ENCODE results near the gene FYB1. TPM values are rescaled to one million over a fixed set of nuclear protein-coding genes. Genes with fewer than 3 reads are reported as not detected.

The FYB1 gene
- total and polyA plus RNA-seq, 2 of the 4 experiments (the other 2 are of a cell fraction): not detected

DNA sequence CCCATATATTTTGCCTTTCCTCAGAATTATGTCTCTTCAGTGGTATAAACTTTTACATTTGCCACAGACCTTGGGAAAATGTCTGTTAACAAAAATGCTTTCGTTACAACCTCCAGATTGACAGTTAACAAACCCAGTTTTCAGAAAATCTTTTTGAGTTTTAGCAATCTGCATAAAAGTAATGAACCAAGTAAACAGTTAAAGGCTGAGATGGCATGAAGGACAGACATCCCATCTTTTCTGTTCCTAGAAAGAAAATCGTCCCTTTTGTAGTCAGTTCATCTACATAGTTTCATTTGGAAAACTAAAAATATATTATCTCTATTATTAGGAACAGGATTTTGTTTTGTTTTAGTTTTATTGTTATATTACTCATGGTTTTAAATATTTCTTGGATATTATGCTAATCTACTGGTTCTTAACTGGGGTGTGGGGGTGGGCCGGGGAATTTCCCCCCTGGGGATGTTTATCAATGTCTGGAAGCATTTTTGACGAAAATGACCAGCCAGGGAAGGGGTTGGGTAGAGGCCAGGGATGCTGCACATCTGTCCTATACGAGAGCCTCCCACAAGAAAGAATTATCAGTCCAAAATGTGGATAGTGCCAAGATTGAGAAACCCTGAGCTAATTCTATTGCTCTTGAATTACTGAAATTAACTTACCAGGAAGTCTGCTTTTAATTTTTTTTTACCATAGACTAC is 11.9 kb downstream of the FYB1 start:
- Histone ChIP-seq H3K9me3 (ENCODE audit: control insufficient read depth, insufficient read depth, low read length) (no peaks in the 10 kb centered on the region), H3K9me1 (ENCODE audit: insufficient read depth, low read length) (no peaks in the 10 kb centered on the region), H2AK5ac (ENCODE audit: low read depth, low read length) (no peak overlapping the region), H3K14ac (replicated peaks; ENCODE audit: low read depth, low read length) (no peak overlapping the region), H4K91ac (ENCODE audit: insufficient read depth, low read depth, low read length) (no peak overlapping the region), H2BK5ac (ENCODE audit: low read depth, low read length, poor library complexity, severe bottlenecking) (no peak overlapping the region), H4K5ac (ENCODE audit: low read depth, low read length) (no peak overlapping the region), H2BK120ac (ENCODE audit: low read depth, low read length) (no peak overlapping the region), H2AK9ac (replicated peaks; ENCODE audit: low read depth, low read length, poor library complexity) (no peak overlapping the region), H4K8ac (ENCODE audit: low read depth in 2 of 2, low read length in 2 of 2) (no peak overlapping the region), H3K36me3 (ENCODE audit: control insufficient read depth, insufficient read depth, low read length) (no peaks in the 10 kb centered on the region), H2AFZ (replicated peaks; ENCODE audit: low read length, poor library complexity) (no peak overlapping the region), H3K56ac (ENCODE audit: extremely low read depth, insufficient read depth, low read length) (no peak overlapping the region), H3K4me3 (ENCODE audit: insufficient read depth, low read depth, low read length) (no peak overlapping the region), H3K27me3 (ENCODE audit: control insufficient read depth, insufficient read depth, low read length) (peaks cover 6% of the 10 kb centered on the region), H2BK20ac (ENCODE audit: low read depth, low read length) (no peak overlapping the region), H3K4me2 (ENCODE audit: low read depth, low read length) (no peak overlapping the region), H3K18ac (ENCODE audit: low read depth, low read length) (no peak overlapping the region), H3K4ac (ENCODE audit: low read depth, low read length) (no peak overlapping the region), H3K79me1 (ENCODE audit: low read depth in 1 of 2, low read length in 2 of 2) (no peaks in the 10 kb centered on the region), H3K9ac (ENCODE audit: low read depth, low read length) (no peak overlapping the region), H3K23ac (ENCODE audit: low read depth, low read length) (no peak overlapping the region), H3K4me1 (ENCODE audit: control insufficient read depth, insufficient read depth, low read length) (no peaks in the 10 kb centered on the region), H4K20me1 (ENCODE audit: insufficient read depth, low read length) (no peaks in the 10 kb centered on the region), H3K27ac (ENCODE audit: insufficient read depth, low read length) (no peak overlapping the region), H2BK15ac (ENCODE audit: low read depth, low read length) (no peak overlapping the region)
- intact Hi-C loops (cut with micrococcal nuclease): no loop called here
- dilution Hi-C loops (cut with HindIII; ENCODE audit: low sequenced_read_pairs, unreplicated experiment): no loop called here
- CTCF ChIA-PET: no interaction called here
- WGBS, 2 experiments (ENCODE audit: extremely low coverage in 2 of 2, insufficient read length in 1 of 2): no CpG with 5 or more reads among the region's 5 CpGs
- in situ Hi-C loops (cut with MboI; ENCODE audit: low sequenced_read_pairs): loop anchor here (25.0 kb wide), 1 partner anchor 355 kb away; no protein-coding TSS in a partner anchor
- no peak for DNase-seq
- ATAC-seq (ENCODE audit: low read depth): no peak
- TF ChIP-seq MXI1 (IDR thresholded peaks at IDR 0.05; ENCODE audit: borderline replicate concordance, low read depth, low read length): no peak
- no peak for TF ChIP-seq NFE2L2 (IDR thresholded peaks at IDR 0.05; ENCODE audit: low read depth, low read length)
- TF ChIP-seq MAZ (IDR thresholded peaks at IDR 0.05; ENCODE audit: borderline replicate concordance, low read depth, low read length): no peak
- TF ChIP-seq, protein P1, sequence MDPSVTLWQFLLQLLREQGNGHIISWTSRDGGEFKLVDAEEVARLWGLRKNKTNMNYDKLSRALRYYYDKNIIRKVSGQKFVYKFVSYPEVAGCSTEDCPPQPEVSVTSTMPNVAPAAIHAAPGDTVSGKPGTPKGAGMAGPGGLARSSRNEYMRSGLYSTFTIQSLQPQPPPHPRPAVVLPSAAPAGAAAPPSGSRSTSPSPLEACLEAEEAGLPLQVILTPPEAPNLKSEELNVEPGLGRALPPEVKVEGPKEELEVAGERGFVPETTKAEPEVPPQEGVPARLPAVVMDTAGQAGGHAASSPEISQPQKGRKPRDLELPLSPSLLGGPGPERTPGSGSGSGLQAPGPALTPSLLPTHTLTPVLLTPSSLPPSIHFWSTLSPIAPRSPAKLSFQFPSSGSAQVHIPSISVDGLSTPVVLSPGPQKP (IDR thresholded peaks at IDR 0.05; ENCODE audit: borderline replicate concordance, low read depth, low read length): no peak
- TF ChIP-seq RCOR1 (IDR thresholded peaks at IDR 0.05; ENCODE audit: insufficient replicate concordance, low read length): no peak
- POLR2A ChIA-PET (ENCODE audit: unreplicated experiment): no interaction called here
- no TSS peak for BruUV-seq (replicated peaks)
